Osteocyte (in vitro differentiated cells): ENCODE results near the gene SLC6A17. TPM values are rescaled to one million over a fixed set of nuclear protein-coding genes. Genes with fewer than 3 reads are reported as not detected.

Experiments used
- DNase-seq: peaks from one replicate; pipeline ENCODE4 v3.0.0; 2021; ENCODE audit warnings: mixed read lengths; ENCODE audit not compliant: unreplicated experiment; ENCODE audit errors: extremely low spot score
- H3K27ac Mint-ChIP-seq: one replicate; pipeline ENCODE4 v1.8.0; 2021; ENCODE audit warnings: mild to moderate bottlenecking, mixed read lengths; ENCODE audit not compliant: unreplicated experiment
- H3K27me3 Mint-ChIP-seq: one replicate; pipeline ENCODE4 v1.8.0; 2021; ENCODE audit warnings: mixed read lengths; ENCODE audit not compliant: unreplicated experiment
- H3K36me3 Mint-ChIP-seq: one replicate; pipeline ENCODE4 v1.8.0; 2021; ENCODE audit warnings: mixed read lengths; ENCODE audit not compliant: unreplicated experiment
- H3K4me1 Mint-ChIP-seq: one replicate; pipeline ENCODE4 v1.8.0; 2021; ENCODE audit warnings: mixed read lengths; ENCODE audit not compliant: unreplicated experiment
- H3K4me3 Mint-ChIP-seq: one replicate; pipeline ENCODE4 v1.8.0; 2021; ENCODE audit warnings: mild to moderate bottlenecking, moderate library complexity, mixed read lengths; ENCODE audit not compliant: unreplicated experiment
- H3K9me3 Mint-ChIP-seq: one replicate; pipeline ENCODE4 v1.8.0; 2021; ENCODE audit warnings: mixed read lengths; ENCODE audit not compliant: unreplicated experiment
- CTCF ChIP-seq: fragments of 200-600 bp; sonication (generic); IDR thresholded peaks from 2 replicates; pipeline ENCODE4 v1.5.0; 2021; ENCODE audit warnings: antibody characterized with exemption, mild to moderate bottlenecking, moderate library complexity
- total RNA-seq: library from RNA; stranded (reverse); gene quantifications from 2 replicates; pipeline ENCODE4 v1.2.1, GENCODE V29; 2021

Gene SLC6A17
- total RNA-seq, 1 donor from 2014 or later: 1.6 TPM

DNA sequence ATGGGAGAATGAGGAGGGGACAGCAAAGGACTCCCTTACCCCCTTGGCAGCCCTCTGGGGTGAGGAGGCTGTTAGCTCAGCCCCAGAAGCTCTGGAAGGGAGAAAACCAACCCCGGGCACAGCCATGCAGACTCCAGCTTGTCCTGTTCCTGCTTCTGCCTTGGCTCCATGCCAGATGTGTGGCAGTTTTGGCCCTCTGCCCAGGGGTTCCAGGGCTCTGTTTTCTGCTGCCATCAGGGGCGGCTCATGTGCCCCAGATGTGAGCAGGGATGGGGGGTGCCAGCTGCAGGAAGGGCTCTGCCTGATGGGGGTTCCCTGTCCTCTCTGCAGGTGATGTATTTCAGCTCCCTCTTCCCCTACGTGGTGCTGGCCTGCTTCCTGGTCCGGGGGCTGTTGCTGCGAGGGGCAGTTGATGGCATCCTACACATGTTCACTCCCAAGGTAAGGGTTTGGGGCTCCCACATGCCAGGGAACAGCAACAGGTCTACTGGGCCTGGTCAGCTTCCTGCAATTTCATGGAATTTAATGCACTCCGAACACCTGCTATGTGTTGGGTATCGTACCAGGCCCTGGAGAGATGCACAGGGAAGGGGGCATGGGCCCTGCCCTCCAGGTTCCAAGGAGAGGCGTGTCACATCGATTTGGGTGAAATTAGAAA is 26.1 kb downstream of the SLC6A17 start:
- Mint-ChIP-seq H3K4me3 (no peak overlapping the region), H3K36me3 (no peaks in the 10 kb centered on the region), H3K4me1 (peaks cover 57% of the 10 kb centered on the region), H3K27ac (peak overlapping the region; percentile 67), H3K9me3 (peaks cover 5% of the 10 kb centered on the region), H3K27me3 (no peaks in the 10 kb centered on the region)
- peak; percentile 91 for DNase-seq
- TF ChIP-seq CTCF: no peak

- Mint-ChIP-seq H3K4me1 (peaks cover 44% of the 10 kb centered on the region), H3K9me3 (peaks cover 5% of the 10 kb centered on the region), H3K4me3 (no peak overlapping the region), H3K36me3 (no peaks in the 10 kb centered on the region), H3K27me3 (no peaks in the 10 kb centered on the region), H3K27ac (no peak overlapping the region)
- DNase-seq: no peak
- TF ChIP-seq CTCF: no peak
Measured at GRCh38 chr1:110177775-110178174, 27.5 kb downstream of the SLC6A17 start.

DNA sequence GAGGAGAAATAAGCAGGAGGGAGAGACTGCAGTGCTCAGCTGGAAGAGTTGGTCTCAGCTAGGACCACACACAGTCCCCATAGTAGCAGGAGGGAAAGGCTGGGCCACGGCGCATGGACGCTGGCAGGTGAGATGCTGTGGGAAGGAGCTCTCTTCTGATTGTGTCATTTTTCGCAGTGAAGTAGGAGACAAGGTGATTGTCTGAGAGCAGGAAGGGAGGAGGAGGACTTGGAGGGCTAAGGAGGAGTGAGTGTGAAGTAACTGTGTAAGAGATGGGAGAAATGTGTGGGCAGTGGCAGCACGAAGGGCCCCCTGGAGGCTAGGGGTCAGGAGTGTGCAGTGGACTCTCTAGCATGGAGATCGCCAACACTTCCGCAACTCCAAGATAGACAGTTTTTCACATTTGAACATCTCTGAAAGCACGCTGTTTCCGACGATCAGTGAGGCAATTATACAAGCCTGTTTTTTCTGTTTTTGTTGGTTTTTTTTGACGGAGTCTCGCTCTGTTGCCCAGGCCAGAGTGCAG is 33.4 kb downstream of the SLC6A17 start:
- TF ChIP-seq CTCF: no peak
- no peak overlapping the region for H3K4me3 Mint-ChIP-seq
- DNase-seq: no peak
- H3K27me3 Mint-ChIP-seq: no peaks in the 10 kb centered on the region
- H3K9me3 Mint-ChIP-seq: peaks cover 1% of the 10 kb centered on the region
- H3K4me1 Mint-ChIP-seq: peaks cover 28% of the 10 kb centered on the region
- H3K36me3 Mint-ChIP-seq: no peaks in the 10 kb centered on the region
- no peak overlapping the region for H3K27ac Mint-ChIP-seq

GRCh38 chr1:110184446-110184845 is 34.2 kb downstream of the SLC6A17 start:
- TF ChIP-seq CTCF: no peak
- no peaks in the 10 kb centered on the region for H3K36me3 Mint-ChIP-seq
- peaks cover 36% of the 10 kb centered on the region for H3K4me1 Mint-ChIP-seq
- DNase-seq: no peak
- H3K27ac Mint-ChIP-seq: no peak overlapping the region
- H3K9me3 Mint-ChIP-seq: no peaks in the 10 kb centered on the region
- no peak overlapping the region for H3K4me3 Mint-ChIP-seq
- H3K27me3 Mint-ChIP-seq: no peaks in the 10 kb centered on the region

GRCh38 chr1:110185181-110185580 is 34.9 kb downstream of the SLC6A17 start:
- Mint-ChIP-seq H3K36me3 (no peaks in the 10 kb centered on the region), H3K9me3 (no peaks in the 10 kb centered on the region), H3K27me3 (no peaks in the 10 kb centered on the region), H3K4me1 (peaks cover 43% of the 10 kb centered on the region), H3K4me3 (no peak overlapping the region), H3K27ac (no peak overlapping the region)
- TF ChIP-seq CTCF: no peak
- DNase-seq: no peak
